ENCODE results near the gene EEF1G.

GRCh38 chr11:62608776-62609175 lies 35.1 kb upstream of the EEF1G start:
- no peak for TF ChIP-seq EZH2phosphoT487 (IDR thresholded peaks at IDR 0.05; ENCODE audit: low read length)
- TF ChIP-seq EZH2 (optimal IDR thresholded peaks at IDR 0.05; ENCODE audit: low read depth, low read length): no peak
